Measurements from ENCODE around the gene GRB14. TPM values are rescaled to one million over a fixed set of nuclear protein-coding genes. Genes with fewer than 3 reads are reported as not detected.
A peak's percentile ranks its signal among the peaks of the same experiment; 100 is the strongest.

GRB14 gene
- total RNA-seq, 1 donor from 2014 or later, result 39.3 TPM

DNA sequence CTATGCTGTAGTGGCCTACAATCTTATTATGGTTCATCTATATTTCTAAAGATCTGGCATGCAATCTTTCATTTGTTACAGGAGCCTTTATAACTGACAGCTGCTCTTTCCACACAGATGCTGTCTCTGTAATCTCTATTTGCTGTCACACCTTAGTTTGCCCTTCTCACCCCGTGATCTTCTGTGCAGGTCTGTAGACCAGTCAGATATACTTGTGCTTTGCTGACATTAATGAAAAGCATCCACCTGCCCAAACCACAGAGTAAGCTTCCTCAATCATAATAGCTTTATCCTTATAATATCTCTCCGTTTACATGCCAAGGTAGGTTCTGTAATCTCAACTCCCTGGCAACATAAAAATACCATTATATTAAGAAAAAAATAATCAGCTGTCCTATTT lies 122.4 kb downstream of the GRB14 start:
- Histone ChIP-seq H3K4me3 (no peak overlapping the region), H3K27ac (replicated peaks) (no peak overlapping the region), H3K27me3 (ENCODE audit: low read depth) (no peaks in the 10 kb centered on the region), H3K36me3 (peaks cover 4% of the 10 kb centered on the region), H3K4me1 (no peaks in the 10 kb centered on the region), H3K9me3 (replicated peaks) (no peaks in the 10 kb centered on the region)
- intact Hi-C loops (cut with micrococcal nuclease), result no loop called here
- TF ChIP-seq, protein P1, sequence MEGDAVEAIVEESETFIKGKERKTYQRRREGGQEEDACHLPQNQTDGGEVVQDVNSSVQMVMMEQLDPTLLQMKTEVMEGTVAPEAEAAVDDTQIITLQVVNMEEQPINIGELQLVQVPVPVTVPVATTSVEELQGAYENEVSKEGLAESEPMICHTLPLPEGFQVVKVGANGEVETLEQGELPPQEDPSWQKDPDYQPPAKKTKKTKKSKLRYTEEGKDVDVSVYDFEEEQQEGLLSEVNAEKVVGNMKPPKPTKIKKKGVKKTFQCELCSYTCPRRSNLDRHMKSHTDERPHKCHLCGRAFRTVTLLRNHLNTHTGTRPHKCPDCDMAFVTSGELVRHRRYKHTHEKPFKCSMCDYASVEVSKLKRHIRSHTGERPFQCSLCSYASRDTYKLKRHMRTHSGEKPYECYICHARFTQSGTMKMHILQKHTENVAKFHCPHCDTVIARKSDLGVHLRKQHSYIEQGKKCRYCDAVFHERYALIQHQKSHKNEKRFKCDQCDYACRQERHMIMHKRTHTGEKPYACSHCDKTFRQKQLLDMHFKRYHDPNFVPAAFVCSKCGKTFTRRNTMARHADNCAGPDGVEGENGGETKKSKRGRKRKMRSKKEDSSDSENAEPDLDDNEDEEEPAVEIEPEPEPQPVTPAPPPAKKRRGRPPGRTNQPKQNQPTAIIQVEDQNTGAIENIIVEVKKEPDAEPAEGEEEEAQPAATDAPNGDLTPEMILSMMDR (IDR thresholded peaks at IDR 0.05; ENCODE audit: borderline replicate concordance), result no peak
- DNase-seq, result no peak

DNA sequence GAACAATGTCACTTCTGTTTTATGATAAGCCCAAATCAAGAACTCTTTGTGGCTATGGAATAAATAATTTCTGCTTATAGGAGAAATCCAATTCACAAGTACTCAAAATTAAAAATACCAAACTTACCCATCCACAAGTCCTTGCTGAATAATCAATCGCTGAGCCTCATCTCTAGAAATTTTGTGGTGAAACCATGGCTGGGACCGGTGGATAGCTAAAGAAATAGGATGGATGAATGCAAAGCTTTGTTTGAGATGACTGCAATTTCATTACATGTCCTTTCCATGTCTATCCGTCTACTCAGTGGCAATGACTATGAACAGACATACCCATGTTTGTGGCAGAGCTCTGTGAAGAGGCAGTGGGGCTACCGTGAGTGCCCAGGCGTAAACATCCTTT lies 124.4 kb downstream of the GRB14 start:
- no peak overlapping the region for H3K27ac ChIP-seq (replicated peaks)
- H3K36me3 ChIP-seq, result peaks cover 4% of the 10 kb centered on the region
- H3K9me3 ChIP-seq (replicated peaks), result no peaks in the 10 kb centered on the region
- no peaks in the 10 kb centered on the region for H3K4me1 ChIP-seq
- H3K4me3 ChIP-seq, result no peak overlapping the region
- intact Hi-C loops (cut with micrococcal nuclease), result no loop called here
- no peak for DNase-seq
- TF ChIP-seq, protein P1 (IDR thresholded peaks at IDR 0.05; ENCODE audit: borderline replicate concordance), result no peak
- no peaks in the 10 kb centered on the region for H3K27me3 ChIP-seq (ENCODE audit: low read depth)

DNA sequence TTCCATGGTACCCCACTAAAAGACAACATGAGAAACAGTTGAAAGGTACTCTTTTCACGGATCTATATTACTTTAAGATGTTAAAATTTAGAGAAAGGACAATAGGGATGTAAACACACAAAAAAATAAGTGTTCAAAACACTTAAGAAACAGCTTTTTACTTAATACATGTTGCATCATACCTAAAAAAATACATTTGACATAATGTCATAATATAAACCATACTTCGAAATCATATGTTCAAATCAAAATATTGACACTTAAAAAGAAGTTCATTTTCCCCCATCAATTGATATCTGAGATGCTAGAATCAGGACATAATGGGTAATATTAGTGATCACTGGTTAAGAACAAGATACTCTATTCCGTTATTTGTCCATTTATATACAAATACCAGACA lies 124.9 kb downstream of the GRB14 start:
- Histone ChIP-seq H3K9me3 (replicated peaks) (no peaks in the 10 kb centered on the region), H3K27me3 (ENCODE audit: low read depth) (no peaks in the 10 kb centered on the region), H3K27ac (replicated peaks) (no peak overlapping the region), H3K4me3 (no peak overlapping the region), H3K4me1 (no peaks in the 10 kb centered on the region), H3K36me3 (peaks cover 4% of the 10 kb centered on the region)
- no peak for DNase-seq
- TF ChIP-seq, protein P1 (IDR thresholded peaks at IDR 0.05; ENCODE audit: borderline replicate concordance), result no peak
- intact Hi-C loops (cut with micrococcal nuclease), result no loop called here

DNA sequence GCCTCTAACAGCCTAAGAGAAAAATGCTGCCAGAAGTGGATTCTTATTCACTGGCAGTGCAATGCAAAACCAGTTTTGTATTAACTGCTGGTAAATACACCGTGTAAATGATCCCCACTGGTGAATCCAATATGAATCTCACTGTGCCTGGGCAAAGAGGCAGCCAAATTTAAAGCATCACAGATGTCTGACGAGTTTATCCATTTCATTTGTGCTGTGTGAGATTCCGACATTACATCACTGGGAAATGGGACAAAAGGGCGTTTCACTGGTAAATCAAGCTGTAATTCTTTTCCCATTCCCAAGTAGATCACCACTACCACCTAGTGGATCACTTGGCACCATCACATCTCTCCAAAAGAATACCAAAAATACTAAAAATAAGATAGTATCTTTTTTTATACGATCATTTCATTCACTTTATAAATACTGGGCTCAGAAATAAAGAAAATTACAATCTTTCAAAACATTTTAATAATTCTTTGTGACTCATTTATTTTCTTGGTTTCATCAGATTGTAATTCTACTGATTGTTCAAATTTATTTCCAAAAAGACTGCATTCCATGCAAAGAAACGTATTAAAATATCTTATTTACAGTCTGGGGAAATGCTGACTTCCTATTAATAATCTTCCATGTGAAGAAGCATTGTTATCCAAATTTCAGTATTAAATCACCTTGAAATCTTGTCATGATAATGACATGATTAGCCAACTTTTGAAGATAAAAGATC lies 125.6 kb downstream of the GRB14 start:
- DNase-seq, result no peak
- H3K36me3 ChIP-seq, result peaks cover 4% of the 10 kb centered on the region
- TF ChIP-seq, protein P1 (IDR thresholded peaks at IDR 0.05; ENCODE audit: borderline replicate concordance), result peak; percentile 59
- no peaks in the 10 kb centered on the region for H3K27me3 ChIP-seq (ENCODE audit: low read depth)
- intact Hi-C loops (cut with micrococcal nuclease), result no loop called here
- H3K4me3 ChIP-seq, result no peak overlapping the region
- H3K9me3 ChIP-seq (replicated peaks), result no peaks in the 10 kb centered on the region
- H3K27ac ChIP-seq (replicated peaks), result no peak overlapping the region
- H3K4me1 ChIP-seq, result no peaks in the 10 kb centered on the region

DNA sequence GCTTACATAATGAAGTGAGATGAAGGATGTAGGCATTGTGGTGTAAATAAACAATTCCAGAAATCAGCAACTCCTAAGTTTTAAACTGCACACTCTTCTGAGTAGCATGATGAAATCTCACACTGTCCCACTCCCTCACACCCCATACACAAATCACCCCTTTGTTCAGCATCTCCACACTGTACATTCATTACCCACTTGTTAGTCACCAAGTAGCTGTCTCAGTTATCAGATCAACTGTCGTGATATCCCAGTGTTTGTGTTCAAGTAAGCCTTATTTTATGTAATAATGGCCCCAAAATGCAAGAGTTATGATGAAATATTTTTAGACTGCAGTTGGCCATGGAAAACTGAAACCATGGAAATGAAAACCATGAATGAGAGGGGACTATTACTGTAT lies 135.7 kb downstream of the GRB14 start:
- intact Hi-C loops (cut with micrococcal nuclease), result no loop called here
- Histone ChIP-seq H3K36me3 (no peaks in the 10 kb centered on the region), H3K9me3 (replicated peaks) (no peaks in the 10 kb centered on the region), H3K4me3 (no peak overlapping the region), H3K27me3 (ENCODE audit: low read depth) (no peaks in the 10 kb centered on the region), H3K4me1 (no peaks in the 10 kb centered on the region), H3K27ac (replicated peaks) (no peak overlapping the region)
- no peak for DNase-seq
- TF ChIP-seq, protein P1 (IDR thresholded peaks at IDR 0.05; ENCODE audit: borderline replicate concordance), result no peak
